Retina (tissue), 1 donor: ENCODE data around the gene SYMPK.

Source experiments
- DNase-seq: peaks from one replicate; pipeline ENCODE4 v3.0.0-alpha.2; 2016

The SYMPK gene

DNA sequence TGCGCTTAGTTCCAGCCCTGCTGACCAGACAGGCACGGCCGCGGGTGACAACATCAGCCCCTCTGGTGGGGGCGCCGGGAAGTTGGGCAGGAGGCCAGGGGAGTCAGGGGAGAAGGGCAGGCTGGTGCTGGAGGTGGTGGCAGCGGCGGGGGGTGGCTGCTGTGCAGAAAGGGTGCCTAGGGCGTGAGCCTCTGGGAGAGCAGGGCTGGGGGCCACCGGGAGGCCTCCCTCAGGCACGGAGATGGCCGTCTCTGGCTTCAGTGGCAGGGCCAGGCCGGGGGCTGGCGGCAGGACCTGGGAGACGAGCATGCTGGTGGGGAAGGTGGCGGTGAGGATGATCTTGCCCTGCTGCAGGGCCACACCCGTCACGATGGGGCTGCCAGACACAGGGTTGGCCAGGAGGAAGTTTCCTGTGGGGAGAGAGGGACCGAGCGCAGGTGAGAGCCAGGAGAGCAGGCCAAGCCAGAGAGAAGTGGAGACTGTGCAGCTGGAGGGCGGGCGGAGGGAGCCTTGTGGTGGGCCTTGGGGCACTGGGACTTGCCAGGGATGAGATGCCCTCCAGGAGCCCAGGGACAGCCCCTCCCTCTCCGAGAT, 97.1 kb downstream of the SYMPK start:
- no peak for DNase-seq
